ENCODE measurements around the gene MFSD11. TPM values are rescaled to one million over a fixed set of nuclear protein-coding genes. Genes with fewer than 3 reads are reported as not detected.

MFSD11 gene
- total and polyA plus RNA-seq, 2 of the 8 experiments (the other 6 are each of a cell fraction or from before 2014, with no cell fraction given), result 17.7 to 19.8 TPM

DNA sequence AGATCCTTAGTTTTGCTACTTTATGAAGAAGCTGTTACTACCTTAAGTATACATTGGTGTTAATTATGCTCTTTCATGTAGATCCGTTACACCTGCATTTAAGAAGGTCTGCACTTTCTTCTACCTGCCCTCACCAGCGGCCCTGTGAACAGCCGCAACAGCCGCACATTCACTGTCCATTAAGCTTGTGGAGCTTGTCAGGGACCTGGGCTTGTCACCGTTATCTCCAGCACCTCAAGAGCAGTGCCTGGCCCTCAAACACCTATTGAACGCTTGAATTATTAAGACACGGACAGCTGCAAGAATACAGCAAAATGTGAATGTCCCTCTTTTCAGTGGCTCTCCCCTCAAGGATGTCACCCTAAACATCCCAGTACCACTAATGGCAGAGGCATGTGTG is 24.2 kb upstream of the MFSD11 start:
- H2BK5ac ChIP-seq (ENCODE audit: low read depth, low read length), result no peak overlapping the region
- H3K18ac ChIP-seq (ENCODE audit: extremely low read depth, low read length), result no peak overlapping the region
- no peak overlapping the region for H4K5ac ChIP-seq (ENCODE audit: insufficient read length, low read depth, low read length)
- no peak overlapping the region for H2BK120ac ChIP-seq (replicated peaks; ENCODE audit: low read depth, low read length)
- H3K23ac ChIP-seq (ENCODE audit: insufficient read length), result no peak overlapping the region
- H3K23me2 ChIP-seq (ENCODE audit: low read depth, low read length), result peaks cover 11% of the 10 kb centered on the region; the same call in 1 of the 2 replicates
- no peak overlapping the region for H3K14ac ChIP-seq (ENCODE audit: insufficient read length)
- peaks cover 4 to 18% (median 15%) of the 10 kb centered on the region in 4 experiments for H3K4me1 ChIP-seq (replicated peaks in 1 of 4; ENCODE audit: control insufficient read depth in 3 of 4, insufficient read depth in 4 of 4, low read length in 3 of 4)
- H3K56ac ChIP-seq (replicated peaks; ENCODE audit: insufficient read length, low read depth, low read length), result no peak overlapping the region
- H3K4ac ChIP-seq (replicated peaks; ENCODE audit: insufficient read length, low read depth, low read length), result no peak overlapping the region
- H2BK12ac ChIP-seq (ENCODE audit: low read depth, low read length), result no peak overlapping the region
- H3K9ac ChIP-seq (replicated peaks in 1 of 4; ENCODE audit: extremely low read depth in 1 of 4, low read depth in 3 of 4, low read length in 3 of 4), result no peak overlapping the region
- no peak overlapping the region for H2AK5ac ChIP-seq (ENCODE audit: low read depth, low read length)
- DNase-seq (ENCODE audit: low read depth in 1 of 2, low spot score in 2 of 2), result no peak
- ChIA-PET POLR2A (ENCODE audit: partially characterized antibody) (interaction anchor here (0.9 to 1.5 kb wide), 5 partner anchors 14 to 156 kb away, joined by 4 to 7 read pairs (median 5); partner anchors contain the start of gene SRSF2), CTCF (ENCODE audit: partially characterized antibody) (interaction anchor here (0.7 to 10.2 kb wide), 32 partner anchors 8 to 400 kb away, joined by 3 to 155 read pairs (median 4); partner anchors contain the start of gene AANAT)
- peaks cover under 1% of the 10 kb centered on the region; the same call in 1 of the 2 replicates for H3K79me1 ChIP-seq (ENCODE audit: low read depth, low read length)
- no peak for FAIRE-seq
- no peak overlapping the region for H2AFZ ChIP-seq (ENCODE audit: low read length)
- no peak overlapping the region for H2BK15ac ChIP-seq (ENCODE audit: low read length)
- no peak overlapping the region for H4K8ac ChIP-seq (ENCODE audit: extremely low read depth, insufficient read depth, low read length)
- H3K36me3 ChIP-seq (ENCODE audit: control insufficient read depth in 2 of 4, insufficient read depth in 4 of 4, low read length in 3 of 4), result peaks cover 0 to 24% (median 14%) of the 10 kb centered on the region in 4 experiments; a peak in 5 of 8 replicates
- no peak overlapping the region for H3K27ac ChIP-seq (ENCODE audit: low read depth, low read length)
- H3K4me2 ChIP-seq (ENCODE audit: insufficient read depth in 1 of 2, low read depth in 2 of 2, low read length in 2 of 2), result no peak overlapping the region
- H3K9me3 ChIP-seq (ENCODE audit: insufficient read depth in 2 of 2, low read depth in 1 of 2, low read length in 1 of 2), result no peaks in the 10 kb centered on the region
- WGBS, 2 experiments (ENCODE audit: extremely low coverage in 1 of 2, insufficient coverage in 1 of 2, insufficient read length in 1 of 2, insufficient replicate concordance in 2 of 2, low coverage in 1 of 2, low lambda C conversion rate in 2 of 2, missing lambda C conversion rate in 1 of 2), result 94% methylated on average over 7 of the region's 7 CpGs; no CpG with 5 or more reads in 1 of the 2 experiments
- no peak overlapping the region for H3K4me3 ChIP-seq (ENCODE audit: extremely low read depth in 1 of 4, insufficient read depth in 2 of 4, low read depth in 3 of 4, low read length in 4 of 4)
- H3K27me3 ChIP-seq (replicated peaks in 1 of 4; ENCODE audit: control insufficient read depth in 3 of 4, extremely low read depth in 1 of 4, insufficient read depth in 3 of 4, low read length in 3 of 4), result peaks cover 2 to 15% (median 14%) of the 10 kb centered on the region in 4 experiments
- no peaks in the 10 kb centered on the region for H3K79me2 ChIP-seq (ENCODE audit: control insufficient read depth in 1 of 2, insufficient read depth in 2 of 2, low read length in 2 of 2)
- H2BK20ac ChIP-seq (ENCODE audit: low read length), result no peak overlapping the region
- TF ChIP-seq TCF12 (IDR thresholded peaks at IDR 0.05; ENCODE audit: low read depth, low read length) (no peak), SP4 (IDR thresholded peaks at IDR 0.05; ENCODE audit: low read length) (no peak), RAD21 (IDR thresholded peaks at IDR 0.05 in 1 of 2, conservative IDR thresholded peaks at IDR 0.05 in 1 of 2; ENCODE audit: low read depth in 2 of 2, low read length in 2 of 2) (no peak), CEBPB (IDR thresholded peaks at IDR 0.05; ENCODE audit: low read depth, low read length) (no peak), SRF (IDR thresholded peaks at IDR 0.05; ENCODE audit: low read depth, low read length) (no peak), SIX5 (IDR thresholded peaks at IDR 0.05; ENCODE audit: low read depth, low read length) (no peak), TAF1 (IDR thresholded peaks at IDR 0.05; ENCODE audit: low read depth, low read length) (no peak), USF2 (IDR thresholded peaks at IDR 0.05; ENCODE audit: low read length) (no peak), CBX5 (IDR thresholded peaks at IDR 0.05; ENCODE audit: low read depth, low read length) (no peak)
- H4K91ac ChIP-seq (replicated peaks; ENCODE audit: insufficient read length, low read length), result no peak overlapping the region
- peaks cover 0 to 5% of the 10 kb centered on the region in 2 experiments for H4K20me1 ChIP-seq (replicated peaks in 1 of 2; ENCODE audit: control insufficient read depth in 1 of 2, insufficient read depth in 2 of 2, low read length in 2 of 2)
